ENCODE measurements around the gene FAM72B. TPM values are rescaled to one million over a fixed set of nuclear protein-coding genes. Genes with fewer than 3 reads are reported as not detected.
"Not testable (repeated sequence)": the region's sequence is repeated elsewhere in the genome, so short reads cannot be mapped to it uniquely, and the experiment has no call there.

FAM72B gene
- total and polyA plus RNA-seq, 2 of the 4 experiments (the other 2 are of a cell fraction), result 1.6 to 2.2 TPM

- POLR2A ChIA-PET (ENCODE audit: unreplicated experiment); H3K4me1 ChIP-seq (ENCODE audit: control insufficient read depth, insufficient read depth, low read length); H2AFZ ChIP-seq (replicated peaks; ENCODE audit: low read length, poor library complexity); H4K5ac ChIP-seq (ENCODE audit: low read depth, low read length); H2BK120ac ChIP-seq (ENCODE audit: low read depth, low read length); intact Hi-C loops (cut with micrococcal nuclease); BruUV-seq (replicated peaks); H3K9me1 ChIP-seq (ENCODE audit: insufficient read depth, low read length); H3K27ac ChIP-seq (ENCODE audit: insufficient read depth, low read length); H4K91ac ChIP-seq (ENCODE audit: insufficient read depth, low read depth, low read length); dilution Hi-C loops (cut with HindIII; ENCODE audit: low sequenced_read_pairs, unreplicated experiment); H4K20me1 ChIP-seq (ENCODE audit: insufficient read depth, low read length); in situ Hi-C loops (cut with MboI; ENCODE audit: low sequenced_read_pairs); H3K56ac ChIP-seq (ENCODE audit: extremely low read depth, insufficient read depth, low read length); H3K9ac ChIP-seq (ENCODE audit: low read depth, low read length); H3K9me3 ChIP-seq (ENCODE audit: control insufficient read depth, insufficient read depth, low read length); H3K4ac ChIP-seq (ENCODE audit: low read depth, low read length); H2BK20ac ChIP-seq (ENCODE audit: low read depth, low read length); H3K14ac ChIP-seq (replicated peaks; ENCODE audit: low read depth, low read length); H4K8ac ChIP-seq (ENCODE audit: low read depth in 2 of 2, low read length in 2 of 2); H3K36me3 ChIP-seq (ENCODE audit: control insufficient read depth, insufficient read depth, low read length); H2BK5ac ChIP-seq (ENCODE audit: low read depth, low read length, poor library complexity, severe bottlenecking); H3K4me3 ChIP-seq (ENCODE audit: insufficient read depth, low read depth, low read length); H3K27me3 ChIP-seq (ENCODE audit: control insufficient read depth, insufficient read depth, low read length); H2BK15ac ChIP-seq (ENCODE audit: low read depth, low read length); ATAC-seq (ENCODE audit: low read depth); H3K4me2 ChIP-seq (ENCODE audit: low read depth, low read length); H3K23ac ChIP-seq (ENCODE audit: low read depth, low read length); H2AK5ac ChIP-seq (ENCODE audit: low read depth, low read length); H3K18ac ChIP-seq (ENCODE audit: low read depth, low read length); DNase-seq; H3K79me1 ChIP-seq (ENCODE audit: low read depth in 1 of 2, low read length in 2 of 2); H2AK9ac ChIP-seq (replicated peaks; ENCODE audit: low read depth, low read length, poor library complexity); CTCF ChIA-PET: not testable (repeated sequence)
- no CpG with 5 or more reads among the region's 4 CpGs for WGBS, 2 experiments (ENCODE audit: extremely low coverage in 2 of 2, insufficient read length in 1 of 2)
These were observed 46.5 kb upstream of the FAM72B start for GRCh38 chr1:121230636-121231035.

- H2BK120ac ChIP-seq (ENCODE audit: low read depth, low read length); H3K27ac ChIP-seq (ENCODE audit: insufficient read depth, low read length); H3K27me3 ChIP-seq (ENCODE audit: control insufficient read depth, insufficient read depth, low read length); H2BK20ac ChIP-seq (ENCODE audit: low read depth, low read length); H3K4ac ChIP-seq (ENCODE audit: low read depth, low read length); dilution Hi-C loops (cut with HindIII; ENCODE audit: low sequenced_read_pairs, unreplicated experiment); H3K14ac ChIP-seq (replicated peaks; ENCODE audit: low read depth, low read length); H3K4me3 ChIP-seq (ENCODE audit: insufficient read depth, low read depth, low read length); DNase-seq; H3K4me1 ChIP-seq (ENCODE audit: control insufficient read depth, insufficient read depth, low read length); H2BK5ac ChIP-seq (ENCODE audit: low read depth, low read length, poor library complexity, severe bottlenecking); H3K4me2 ChIP-seq (ENCODE audit: low read depth, low read length); H3K56ac ChIP-seq (ENCODE audit: extremely low read depth, insufficient read depth, low read length); H4K91ac ChIP-seq (ENCODE audit: insufficient read depth, low read depth, low read length); CTCF ChIA-PET; H2AK5ac ChIP-seq (ENCODE audit: low read depth, low read length); H2AFZ ChIP-seq (replicated peaks; ENCODE audit: low read length, poor library complexity); intact Hi-C loops (cut with micrococcal nuclease); in situ Hi-C loops (cut with MboI; ENCODE audit: low sequenced_read_pairs); H4K20me1 ChIP-seq (ENCODE audit: insufficient read depth, low read length); POLR2A ChIA-PET (ENCODE audit: unreplicated experiment); BruUV-seq (replicated peaks); H2BK15ac ChIP-seq (ENCODE audit: low read depth, low read length); H3K18ac ChIP-seq (ENCODE audit: low read depth, low read length); H3K9ac ChIP-seq (ENCODE audit: low read depth, low read length); H3K36me3 ChIP-seq (ENCODE audit: control insufficient read depth, insufficient read depth, low read length); H2AK9ac ChIP-seq (replicated peaks; ENCODE audit: low read depth, low read length, poor library complexity); H3K9me3 ChIP-seq (ENCODE audit: control insufficient read depth, insufficient read depth, low read length); H4K5ac ChIP-seq (ENCODE audit: low read depth, low read length); H4K8ac ChIP-seq (ENCODE audit: low read depth in 2 of 2, low read length in 2 of 2); H3K9me1 ChIP-seq (ENCODE audit: insufficient read depth, low read length); H3K79me1 ChIP-seq (ENCODE audit: low read depth in 1 of 2, low read length in 2 of 2); H3K23ac ChIP-seq (ENCODE audit: low read depth, low read length): not testable (repeated sequence)
- peak; percentile 8 for ATAC-seq (ENCODE audit: low read depth)
- no CpG with 5 or more reads among the region's 9 CpGs for WGBS, 2 experiments (ENCODE audit: extremely low coverage in 2 of 2, insufficient read length in 1 of 2)
These were observed 43.6 kb upstream of the FAM72B start for GRCh38 chr1:121227544-121228330.
